AG09309 (cell line): ENCODE data around the gene ONECUT2.
"Not testable (repeated sequence)": the region's sequence is repeated elsewhere in the genome, so short reads cannot be mapped to it uniquely, and the experiment has no call there.

Source experiments
- DNase-seq: peaks from one replicate; pipeline ENCODE4 v3.0.0-alpha.2; 2010; ENCODE audit warnings: low read depth
- H3K4me3 ChIP-seq: 2 replicates; pipeline ENCODE4 v1.5.1; 2011; ENCODE audit warnings: mild to moderate bottlenecking, low read depth, low read length, moderate library complexity; ENCODE audit not compliant: control insufficient read depth
- TF ChIP-seq, protein P1 (sequence below): IDR thresholded peaks from 2 replicates; pipeline ENCODE4 v1.5.1; 2011; ENCODE audit warnings: mild to moderate bottlenecking, low read depth, low read length, inconsistent platforms; ENCODE audit not compliant: insufficient read depth, control insufficient read depth; ENCODE audit errors: missing control alignments

ONECUT2 gene

DNA sequence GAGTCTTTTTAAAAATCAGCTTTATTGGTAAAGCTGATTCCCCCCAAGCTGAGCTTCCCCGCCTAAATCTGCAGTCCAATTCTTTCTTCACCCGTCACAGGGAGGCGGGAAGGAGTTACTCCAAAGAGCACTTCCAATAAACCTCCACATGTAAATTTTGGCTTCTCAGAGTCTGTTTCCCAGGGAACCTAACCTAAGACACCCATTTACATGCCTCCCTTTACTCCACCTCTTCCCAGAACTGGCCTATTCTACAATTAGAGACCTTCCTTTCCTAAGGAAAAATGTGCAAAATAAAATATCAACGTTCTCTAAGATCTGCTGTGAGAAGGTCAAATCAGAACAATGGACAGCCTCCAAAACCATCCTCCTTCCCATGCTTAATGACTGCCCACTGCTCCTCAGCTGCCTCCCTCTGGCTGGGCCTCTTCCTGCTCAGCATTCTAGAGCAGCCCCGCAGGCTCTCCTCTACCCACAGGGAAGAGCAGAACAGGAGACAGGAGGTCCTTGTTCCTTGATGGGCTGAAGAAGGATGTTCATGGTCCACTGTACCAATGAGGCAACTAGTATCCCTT lies 63.6 kb downstream of the ONECUT2 start:
- DNase-seq: no peak
- TF ChIP-seq, protein P1, sequence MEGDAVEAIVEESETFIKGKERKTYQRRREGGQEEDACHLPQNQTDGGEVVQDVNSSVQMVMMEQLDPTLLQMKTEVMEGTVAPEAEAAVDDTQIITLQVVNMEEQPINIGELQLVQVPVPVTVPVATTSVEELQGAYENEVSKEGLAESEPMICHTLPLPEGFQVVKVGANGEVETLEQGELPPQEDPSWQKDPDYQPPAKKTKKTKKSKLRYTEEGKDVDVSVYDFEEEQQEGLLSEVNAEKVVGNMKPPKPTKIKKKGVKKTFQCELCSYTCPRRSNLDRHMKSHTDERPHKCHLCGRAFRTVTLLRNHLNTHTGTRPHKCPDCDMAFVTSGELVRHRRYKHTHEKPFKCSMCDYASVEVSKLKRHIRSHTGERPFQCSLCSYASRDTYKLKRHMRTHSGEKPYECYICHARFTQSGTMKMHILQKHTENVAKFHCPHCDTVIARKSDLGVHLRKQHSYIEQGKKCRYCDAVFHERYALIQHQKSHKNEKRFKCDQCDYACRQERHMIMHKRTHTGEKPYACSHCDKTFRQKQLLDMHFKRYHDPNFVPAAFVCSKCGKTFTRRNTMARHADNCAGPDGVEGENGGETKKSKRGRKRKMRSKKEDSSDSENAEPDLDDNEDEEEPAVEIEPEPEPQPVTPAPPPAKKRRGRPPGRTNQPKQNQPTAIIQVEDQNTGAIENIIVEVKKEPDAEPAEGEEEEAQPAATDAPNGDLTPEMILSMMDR: no peak
- no peak overlapping the region for H3K4me3 ChIP-seq

DNA sequence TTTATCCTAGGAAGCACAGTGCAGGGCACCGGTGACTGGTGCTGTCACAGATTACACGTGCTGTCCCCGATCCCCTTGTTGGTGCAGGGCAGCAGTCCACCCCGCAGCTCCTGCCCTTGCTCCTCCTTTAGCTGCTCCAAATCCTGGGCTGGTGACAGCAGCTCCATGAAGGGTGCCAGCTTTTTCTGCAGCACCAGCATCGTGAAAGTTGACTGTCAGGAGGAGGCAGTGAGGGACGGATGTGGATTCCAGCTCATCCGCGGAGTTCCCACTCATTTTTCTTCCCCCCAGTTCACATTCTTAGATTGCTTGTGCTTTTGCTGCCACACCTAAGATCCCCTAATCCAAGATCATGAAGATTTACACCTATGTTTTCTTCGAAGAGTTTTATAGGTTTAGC lies 67.5 kb downstream of the ONECUT2 start:
- TF ChIP-seq, protein P1: no peak
- no peak overlapping the region for H3K4me3 ChIP-seq
- DNase-seq: no peak

DNA sequence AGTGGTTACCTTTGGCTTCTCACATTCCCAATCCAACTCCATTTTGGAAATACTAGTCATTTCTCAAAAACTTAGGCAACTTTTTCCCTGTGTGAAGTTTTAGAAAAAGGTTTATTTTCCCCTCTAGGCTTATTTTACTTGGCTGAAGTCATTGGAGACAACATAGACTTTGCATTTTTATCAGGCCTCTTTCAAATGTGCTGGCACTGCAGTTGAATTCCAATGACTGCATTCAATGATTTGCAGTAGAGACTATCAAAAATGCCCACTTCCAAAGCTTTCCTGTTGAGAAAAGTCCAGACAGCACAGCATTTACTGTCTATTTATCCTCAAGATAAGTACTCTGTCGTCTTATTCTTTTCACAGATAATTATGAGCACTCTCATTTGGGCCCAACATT lies 70.1 kb downstream of the ONECUT2 start:
- TF ChIP-seq, protein P1: no peak
- no peak overlapping the region for H3K4me3 ChIP-seq
- no peak for DNase-seq

DNA sequence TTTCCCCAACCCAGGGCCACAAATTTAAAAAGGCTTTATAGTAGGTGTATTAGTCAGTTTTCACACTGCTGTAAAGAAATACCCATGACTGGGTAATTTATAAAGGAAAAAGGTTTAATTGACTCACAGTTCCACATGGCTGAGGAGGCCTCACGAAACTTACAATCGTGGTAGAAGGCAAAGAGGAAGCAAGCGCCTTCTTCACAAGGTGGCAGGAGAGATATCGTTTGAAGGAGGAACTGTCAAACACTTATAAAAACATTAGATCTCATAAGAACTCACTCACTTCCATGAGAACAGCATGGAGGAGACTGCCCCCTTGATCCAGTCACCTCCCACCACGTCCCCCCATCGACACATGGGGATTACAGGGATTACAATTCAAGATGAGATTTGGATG lies 80.9 kb downstream of the ONECUT2 start:
- no peak for DNase-seq
- TF ChIP-seq, protein P1: no peak
- no peak overlapping the region for H3K4me3 ChIP-seq

DNA sequence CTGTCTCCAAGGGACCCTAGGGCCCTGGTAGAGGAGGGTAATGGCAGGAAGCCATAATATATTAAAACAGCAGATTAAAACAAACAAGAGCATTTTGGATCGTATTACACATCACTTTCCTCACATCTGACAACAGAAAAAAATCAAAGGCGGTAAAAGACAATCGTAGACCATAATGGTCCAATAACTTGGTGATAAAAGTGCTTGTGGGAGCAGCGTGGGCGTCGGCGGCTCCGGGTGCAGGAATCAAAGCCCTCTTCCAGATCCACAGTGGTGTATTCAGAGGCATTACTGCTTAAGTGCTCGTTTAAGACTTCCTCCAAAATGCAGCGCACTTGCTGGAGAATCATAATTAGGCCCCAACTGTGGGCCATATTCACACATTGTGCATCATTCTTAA lies 83.4 kb downstream of the ONECUT2 start:
- TF ChIP-seq, protein P1: no peak
- no peak for DNase-seq
- H3K4me3 ChIP-seq: no peak overlapping the region

DNA sequence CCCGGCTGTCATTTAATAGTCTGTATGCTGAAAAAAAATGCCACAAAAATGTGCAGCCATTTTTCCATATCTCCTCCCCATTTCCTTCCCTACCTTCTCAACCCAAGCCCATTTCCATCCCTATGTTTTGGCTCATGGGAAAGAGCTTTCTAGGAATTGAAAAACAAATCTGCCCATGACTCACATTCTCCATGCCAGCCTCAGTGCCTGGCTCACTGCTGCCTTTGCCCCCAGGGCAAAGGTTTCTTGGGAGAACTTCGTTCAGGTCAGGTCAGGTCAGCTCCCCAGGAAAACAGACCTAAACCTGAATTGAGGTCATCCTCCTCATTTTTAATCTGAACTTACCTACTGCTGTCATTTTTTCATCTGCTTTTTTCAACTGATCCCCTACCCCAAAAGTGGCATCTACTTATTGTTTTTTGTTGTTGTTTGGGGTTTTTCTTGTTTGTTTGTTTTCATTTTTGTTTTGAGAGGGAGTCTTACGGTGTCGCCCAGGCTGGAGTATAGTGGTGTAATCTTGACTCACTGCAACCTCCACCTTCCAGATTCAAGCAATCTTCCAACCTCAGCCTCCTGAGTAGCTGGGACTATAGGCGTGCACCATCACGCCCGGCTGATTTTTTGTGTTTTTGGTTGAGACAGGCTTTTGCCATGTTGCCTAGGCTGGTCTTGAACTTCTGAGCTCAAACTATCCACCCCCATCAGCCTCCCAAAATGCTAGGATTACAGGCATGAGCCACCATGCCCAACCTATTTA lies 84.7 kb downstream of the ONECUT2 start:
- H3K4me3 ChIP-seq: no peak overlapping the region
- no peak for DNase-seq
- TF ChIP-seq, protein P1: no peak

DNA sequence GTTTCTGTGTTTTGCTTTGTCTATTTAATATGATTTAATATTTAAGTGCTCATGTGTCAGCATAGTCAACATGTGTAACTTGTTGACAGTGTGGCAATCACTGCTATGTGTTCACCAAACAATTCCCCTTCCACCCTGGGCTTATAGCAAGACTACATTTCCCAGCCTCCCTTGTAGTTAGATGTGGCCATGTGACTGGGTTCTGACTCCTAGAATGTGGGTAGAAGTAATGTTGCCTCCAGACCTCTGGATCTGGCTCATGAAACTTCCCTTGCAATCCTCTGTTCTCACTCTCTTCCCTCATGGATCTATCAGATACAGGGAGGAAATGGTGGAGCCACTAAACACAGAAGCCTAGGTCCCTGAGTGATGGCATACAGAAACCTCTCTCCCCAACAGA lies 87.2 kb downstream of the ONECUT2 start:
- H3K4me3 ChIP-seq, DNase-seq: not testable (repeated sequence)
